ENCODE results near the gene KCNG4. TPM values are rescaled to one million over a fixed set of nuclear protein-coding genes. Genes with fewer than 3 reads are reported as not detected.

KCNG4 gene
- total and polyA plus RNA-seq, 2 experiments from 2014 or later, result 0.07 TPM; not detected in 1

DNA sequence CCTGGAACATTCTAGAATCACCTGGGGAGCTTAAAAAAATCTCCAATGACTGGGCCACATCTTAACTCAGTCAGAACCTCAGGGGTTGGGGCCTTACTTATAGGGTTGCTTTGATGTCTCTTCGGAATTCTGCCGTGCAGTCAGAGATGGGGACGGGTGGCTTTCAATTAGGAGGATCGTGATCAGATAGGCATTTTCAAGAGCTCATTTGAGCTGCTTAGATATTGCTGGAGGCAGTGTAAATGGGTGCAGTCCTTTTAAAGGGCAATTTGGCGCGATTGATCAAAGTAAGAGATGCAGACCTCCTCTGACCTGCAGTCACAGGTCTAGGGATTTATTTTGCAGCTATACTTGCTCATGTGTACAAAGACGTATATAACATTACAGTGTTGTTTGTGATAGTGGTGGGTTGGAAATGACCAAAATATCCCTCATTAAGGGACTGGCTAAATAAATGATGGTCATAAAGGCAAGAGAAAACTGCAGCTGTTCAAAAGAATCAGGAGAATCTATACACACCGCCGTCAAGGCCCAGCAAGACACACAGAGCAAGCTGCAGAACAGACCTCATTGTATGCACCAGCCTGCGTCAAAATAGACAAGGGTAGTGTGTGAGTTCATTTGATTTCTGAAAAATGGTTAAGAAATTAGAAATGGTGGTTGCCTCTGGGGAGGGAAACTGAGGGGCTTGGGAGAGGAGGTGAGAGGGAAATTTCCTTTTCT, 6.3 kb upstream of the KCNG4 start:
- TF ChIP-seq ZNF114 (CRISPR knock-in tag; IDR thresholded peaks at IDR 0.05) (no peak), CREB1 (CRISPR knock-in tag; IDR thresholded peaks at IDR 0.05; ENCODE audit: low read depth) (no peak), CTCF (conservative IDR thresholded peaks at IDR 0.05; ENCODE audit: low read depth in 2 of 2) (no peak), ZNF331 (CRISPR knock-in tag; IDR thresholded peaks at IDR 0.05; ENCODE audit: low read depth) (no peak), POLR2AphosphoS5 (IDR thresholded peaks at IDR 0.05; ENCODE audit: low read depth) (no peak), ETS1 (IDR thresholded peaks at IDR 0.05) (no peak), JUNB (IDR thresholded peaks at IDR 0.05; ENCODE audit: unreplicated experiment) (no peak), EZH2phosphoT487 (IDR thresholded peaks at IDR 0.05; ENCODE audit: unreplicated experiment) (no peak), EZH2 (IDR thresholded peaks at IDR 0.05; ENCODE audit: low read depth, unreplicated experiment) (no peak)
- TF ChIP-seq, protein P1, sequence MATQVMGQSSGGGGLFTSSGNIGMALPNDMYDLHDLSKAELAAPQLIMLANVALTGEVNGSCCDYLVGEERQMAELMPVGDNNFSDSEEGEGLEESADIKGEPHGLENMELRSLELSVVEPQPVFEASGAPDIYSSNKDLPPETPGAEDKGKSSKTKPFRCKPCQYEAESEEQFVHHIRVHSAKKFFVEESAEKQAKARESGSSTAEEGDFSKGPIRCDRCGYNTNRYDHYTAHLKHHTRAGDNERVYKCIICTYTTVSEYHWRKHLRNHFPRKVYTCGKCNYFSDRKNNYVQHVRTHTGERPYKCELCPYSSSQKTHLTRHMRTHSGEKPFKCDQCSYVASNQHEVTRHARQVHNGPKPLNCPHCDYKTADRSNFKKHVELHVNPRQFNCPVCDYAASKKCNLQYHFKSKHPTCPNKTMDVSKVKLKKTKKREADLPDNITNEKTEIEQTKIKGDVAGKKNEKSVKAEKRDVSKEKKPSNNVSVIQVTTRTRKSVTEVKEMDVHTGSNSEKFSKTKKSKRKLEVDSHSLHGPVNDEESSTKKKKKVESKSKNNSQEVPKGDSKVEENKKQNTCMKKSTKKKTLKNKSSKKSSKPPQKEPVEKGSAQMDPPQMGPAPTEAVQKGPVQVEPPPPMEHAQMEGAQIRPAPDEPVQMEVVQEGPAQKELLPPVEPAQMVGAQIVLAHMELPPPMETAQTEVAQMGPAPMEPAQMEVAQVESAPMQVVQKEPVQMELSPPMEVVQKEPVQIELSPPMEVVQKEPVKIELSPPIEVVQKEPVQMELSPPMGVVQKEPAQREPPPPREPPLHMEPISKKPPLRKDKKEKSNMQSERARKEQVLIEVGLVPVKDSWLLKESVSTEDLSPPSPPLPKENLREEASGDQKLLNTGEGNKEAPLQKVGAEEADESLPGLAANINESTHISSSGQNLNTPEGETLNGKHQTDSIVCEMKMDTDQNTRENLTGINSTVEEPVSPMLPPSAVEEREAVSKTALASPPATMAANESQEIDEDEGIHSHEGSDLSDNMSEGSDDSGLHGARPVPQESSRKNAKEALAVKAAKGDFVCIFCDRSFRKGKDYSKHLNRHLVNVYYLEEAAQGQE (IDR thresholded peaks at IDR 0.05; ENCODE audit: unreplicated experiment), result no peak
- TF ChIP-seq, protein P2, sequence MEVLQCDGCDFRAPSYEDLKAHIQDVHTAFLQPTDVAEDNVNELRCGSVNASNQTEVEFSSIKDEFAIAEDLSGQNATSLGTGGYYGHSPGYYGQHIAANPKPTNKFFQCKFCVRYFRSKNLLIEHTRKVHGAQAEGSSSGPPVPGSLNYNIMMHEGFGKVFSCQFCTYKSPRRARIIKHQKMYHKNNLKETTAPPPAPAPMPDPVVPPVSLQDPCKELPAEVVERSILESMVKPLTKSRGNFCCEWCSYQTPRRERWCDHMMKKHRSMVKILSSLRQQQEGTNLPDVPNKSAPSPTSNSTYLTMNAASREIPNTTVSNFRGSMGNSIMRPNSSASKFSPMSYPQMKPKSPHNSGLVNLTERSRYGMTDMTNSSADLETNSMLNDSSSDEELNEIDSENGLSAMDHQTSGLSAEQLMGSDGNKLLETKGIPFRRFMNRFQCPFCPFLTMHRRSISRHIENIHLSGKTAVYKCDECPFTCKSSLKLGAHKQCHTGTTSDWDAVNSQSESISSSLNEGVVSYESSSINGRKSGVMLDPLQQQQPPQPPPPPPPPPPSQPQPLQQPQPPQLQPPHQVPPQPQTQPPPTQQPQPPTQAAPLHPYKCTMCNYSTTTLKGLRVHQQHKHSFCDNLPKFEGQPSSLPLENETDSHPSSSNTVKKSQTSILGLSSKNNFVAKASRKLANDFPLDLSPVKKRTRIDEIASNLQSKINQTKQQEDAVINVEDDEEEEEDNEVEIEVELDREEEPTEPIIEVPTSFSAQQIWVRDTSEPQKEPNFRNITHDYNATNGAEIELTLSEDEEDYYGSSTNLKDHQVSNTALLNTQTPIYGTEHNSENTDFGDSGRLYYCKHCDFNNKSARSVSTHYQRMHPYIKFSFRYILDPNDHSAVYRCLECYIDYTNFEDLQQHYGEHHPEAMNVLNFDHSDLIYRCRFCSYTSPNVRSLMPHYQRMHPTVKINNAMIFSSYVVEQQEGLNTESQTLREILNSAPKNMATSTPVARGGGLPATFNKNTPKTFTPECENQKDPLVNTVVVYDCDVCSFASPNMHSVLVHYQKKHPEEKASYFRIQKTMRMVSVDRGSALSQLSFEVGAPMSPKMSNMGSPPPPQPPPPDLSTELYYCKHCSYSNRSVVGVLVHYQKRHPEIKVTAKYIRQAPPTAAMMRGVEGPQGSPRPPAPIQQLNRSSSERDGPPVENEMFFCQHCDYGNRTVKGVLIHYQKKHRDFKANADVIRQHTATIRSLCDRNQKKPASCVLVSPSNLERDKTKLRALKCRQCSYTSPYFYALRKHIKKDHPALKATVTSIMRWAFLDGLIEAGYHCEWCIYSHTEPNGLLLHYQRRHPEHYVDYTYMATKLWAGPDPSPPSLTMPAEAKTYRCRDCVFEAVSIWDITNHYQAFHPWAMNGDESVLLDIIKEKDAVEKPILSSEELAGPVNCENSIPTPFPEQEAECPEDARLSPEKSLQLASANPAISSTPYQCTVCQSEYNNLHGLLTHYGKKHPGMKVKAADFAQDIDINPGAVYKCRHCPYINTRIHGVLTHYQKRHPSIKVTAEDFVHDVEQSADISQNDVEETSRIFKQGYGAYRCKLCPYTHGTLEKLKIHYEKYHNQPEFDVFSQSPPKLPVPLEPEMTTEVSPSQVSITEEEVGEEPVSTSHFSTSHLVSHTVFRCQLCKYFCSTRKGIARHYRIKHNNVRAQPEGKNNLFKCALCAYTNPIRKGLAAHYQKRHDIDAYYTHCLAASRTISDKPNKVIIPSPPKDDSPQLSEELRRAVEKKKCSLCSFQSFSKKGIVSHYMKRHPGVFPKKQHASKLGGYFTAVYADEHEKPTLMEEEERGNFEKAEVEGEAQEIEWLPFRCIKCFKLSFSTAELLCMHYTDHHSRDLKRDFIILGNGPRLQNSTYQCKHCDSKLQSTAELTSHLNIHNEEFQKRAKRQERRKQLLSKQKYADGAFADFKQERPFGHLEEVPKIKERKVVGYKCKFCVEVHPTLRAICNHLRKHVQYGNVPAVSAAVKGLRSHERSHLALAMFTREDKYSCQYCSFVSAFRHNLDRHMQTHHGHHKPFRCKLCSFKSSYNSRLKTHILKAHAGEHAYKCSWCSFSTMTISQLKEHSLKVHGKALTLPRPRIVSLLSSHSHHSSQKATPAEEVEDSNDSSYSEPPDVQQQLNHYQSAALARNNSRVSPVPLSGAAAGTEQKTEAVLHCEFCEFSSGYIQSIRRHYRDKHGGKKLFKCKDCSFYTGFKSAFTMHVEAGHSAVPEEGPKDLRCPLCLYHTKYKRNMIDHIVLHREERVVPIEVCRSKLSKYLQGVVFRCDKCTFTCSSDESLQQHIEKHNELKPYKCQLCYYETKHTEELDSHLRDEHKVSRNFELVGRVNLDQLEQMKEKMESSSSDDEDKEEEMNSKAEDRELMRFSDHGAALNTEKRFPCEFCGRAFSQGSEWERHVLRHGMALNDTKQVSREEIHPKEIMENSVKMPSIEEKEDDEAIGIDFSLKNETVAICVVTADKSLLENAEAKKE (CRISPR knock-in tag; IDR thresholded peaks at IDR 0.05), result no peak
- Histone ChIP-seq H3K9me2 (ENCODE audit: insufficient read depth) (0 out of 2 replicates have a peak, but pooled peaks cover 2% of the 10 kb centered on the region), H3K27ac (ENCODE audit: low read depth) (no peak overlapping the region), H2AFZ (no peak overlapping the region), H4K20me1 (replicated peaks; ENCODE audit: insufficient read depth) (no peaks in the 10 kb centered on the region), H3K79me2 (replicated peaks; ENCODE audit: insufficient read depth) (no peaks in the 10 kb centered on the region), H3K27me3 (ENCODE audit: insufficient read depth) (no peaks in the 10 kb centered on the region), H3K4me3 (no peak overlapping the region), H3K4me2 (no peak overlapping the region), H3F3A (replicated peaks; ENCODE audit: low read depth) (no peaks in the 10 kb centered on the region), H3K4me1 (ENCODE audit: insufficient read depth) (no peaks in the 10 kb centered on the region), H3K36me3 (ENCODE audit: insufficient read depth) (no peaks in the 10 kb centered on the region)
- H3K27me3 Mint-ChIP-seq (ENCODE audit: insufficient read depth, low read depth, poor library complexity), result peaks cover 2% of the 10 kb centered on the region
- no peak overlapping the region for H3K27ac Mint-ChIP-seq
- no peaks in the 10 kb centered on the region for H3K4me1 Mint-ChIP-seq
- no peak overlapping the region for H3K4me3 Mint-ChIP-seq
- no peak for ATAC-seq
- DNase-seq (ENCODE audit: low spot score), result no peak
- H3K9me3 Mint-ChIP-seq, result peaks cover 11% of the 10 kb centered on the region
- H3K36me3 Mint-ChIP-seq (ENCODE audit: low read depth), result no peaks in the 10 kb centered on the region

Measured in GM23338 (cell line).